MCF 10A (cell line): ENCODE results near the gene PRAF2. TPM values are rescaled to one million over a fixed set of nuclear protein-coding genes. Genes with fewer than 3 reads are reported as not detected.

ENCODE experiments used
- BruUV-seq: library from RNA; stranded (reverse); fragments of 400-500 nt; replicated peaks from 2 replicates; lab custom pipeline; 2021; lab: Mats Ljungman, UMichigan
- CTCF ChIA-PET: fragments of 300-600 bp; sonication (Branson Sonifier 250); formaldehyde crosslinking; extraction: SDS; loops from one replicate; lab custom pipeline; 2021; ENCODE audit warnings: antibody characterized with exemption, inconsistent platforms; lab: Yijun Ruan, JAX
- POLR2A ChIA-PET: fragments of 300-600, 350-650 bp; sonication (Branson Sonifier 250); formaldehyde crosslinking; extraction: SDS; loops from one replicate; lab custom pipeline; 2020; ENCODE audit warnings: antibody characterized with exemption, inconsistent platforms; lab: Yijun Ruan, JAX
- DNase-seq: peaks from one replicate; pipeline ENCODE4 v3.0.0-alpha.2; 2018; ENCODE audit not compliant: unreplicated experiment
- H3K27ac Mint-ChIP-seq: one replicate; pipeline ENCODE4 v1.8.0; 2022; ENCODE audit warnings: mild to moderate bottlenecking, low read depth, mixed read lengths; ENCODE audit not compliant: unreplicated experiment
- H3K27me3 Mint-ChIP-seq: one replicate; pipeline ENCODE4 v1.8.0; 2022; ENCODE audit warnings: mixed read lengths; ENCODE audit not compliant: insufficient read depth, unreplicated experiment
- H3K36me3 Mint-ChIP-seq: one replicate; pipeline ENCODE4 v1.8.0; 2022; ENCODE audit warnings: mild to moderate bottlenecking, moderate library complexity, mixed read lengths; ENCODE audit not compliant: insufficient read depth, unreplicated experiment
- H3K4me1 Mint-ChIP-seq: one replicate; pipeline ENCODE4 v1.8.0; 2022; ENCODE audit warnings: mixed read lengths; ENCODE audit not compliant: insufficient read depth, unreplicated experiment
- H3K4me3 Mint-ChIP-seq: one replicate; pipeline ENCODE4 v1.8.0; 2022; ENCODE audit warnings: mild to moderate bottlenecking, moderate library complexity, mixed read lengths; ENCODE audit not compliant: unreplicated experiment
- H3K9me3 Mint-ChIP-seq: one replicate; pipeline ENCODE4 v1.8.0; 2022; ENCODE audit warnings: mixed read lengths; ENCODE audit not compliant: unreplicated experiment
- intact Hi-C: fragments of 100-400 bp; cut with micrococcal nuclease; formaldehyde crosslinking; loops from 2 replicates; pipeline ENCODE4 v1.14.1; 2022
- total RNA-seq: library from RNA; stranded (reverse); gene quantifications from 2 replicates; pipeline ENCODE4 v1.2.3, GENCODE V29; 2022
- TF ChIP-seq, protein P1 (sequence below): fragments of 200-600 bp; IDR thresholded peaks from one replicate; pipeline ENCODE4 v1.8.0; 2022; ENCODE audit warnings: antibody characterized with exemption, mild to moderate bottlenecking; ENCODE audit not compliant: unreplicated experiment

PRAF2 gene
- total RNA-seq, 1 experiment from 2014 or later: 32.1 TPM

DNA sequence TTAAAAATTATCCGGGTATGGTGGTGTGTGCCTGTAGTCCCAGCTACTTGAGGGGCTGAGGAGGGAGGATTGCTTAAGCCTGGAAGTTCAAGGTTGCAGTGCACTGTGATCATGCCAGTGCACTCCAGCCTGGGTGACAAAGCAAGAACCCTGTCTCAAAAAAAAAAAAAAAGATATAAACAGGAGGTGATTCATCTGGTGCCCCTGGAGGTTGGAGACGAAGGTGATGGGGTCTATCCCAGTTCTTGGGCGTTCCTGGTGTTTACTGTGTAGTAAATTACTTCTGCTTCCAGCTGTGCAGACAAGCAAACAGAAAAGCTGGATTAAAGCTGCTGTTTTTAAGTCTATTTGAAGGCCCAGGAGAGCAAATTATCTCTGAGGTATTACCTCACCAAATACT, 29.8 kb upstream of the PRAF2 start:
- Mint-ChIP-seq H3K9me3 (no peaks in the 10 kb centered on the region), H3K4me1 (no peaks in the 10 kb centered on the region), H3K36me3 (peaks cover 5% of the 10 kb centered on the region), H3K27me3 (no peaks in the 10 kb centered on the region), H3K27ac (no peak overlapping the region), H3K4me3 (no peak overlapping the region)
- BruUV-seq: no TSS peak
- DNase-seq: no peak
- ChIA-PET CTCF (no interaction called here), POLR2A (no interaction called here)
- intact Hi-C loops: no loop called here
- TF ChIP-seq, protein P1, sequence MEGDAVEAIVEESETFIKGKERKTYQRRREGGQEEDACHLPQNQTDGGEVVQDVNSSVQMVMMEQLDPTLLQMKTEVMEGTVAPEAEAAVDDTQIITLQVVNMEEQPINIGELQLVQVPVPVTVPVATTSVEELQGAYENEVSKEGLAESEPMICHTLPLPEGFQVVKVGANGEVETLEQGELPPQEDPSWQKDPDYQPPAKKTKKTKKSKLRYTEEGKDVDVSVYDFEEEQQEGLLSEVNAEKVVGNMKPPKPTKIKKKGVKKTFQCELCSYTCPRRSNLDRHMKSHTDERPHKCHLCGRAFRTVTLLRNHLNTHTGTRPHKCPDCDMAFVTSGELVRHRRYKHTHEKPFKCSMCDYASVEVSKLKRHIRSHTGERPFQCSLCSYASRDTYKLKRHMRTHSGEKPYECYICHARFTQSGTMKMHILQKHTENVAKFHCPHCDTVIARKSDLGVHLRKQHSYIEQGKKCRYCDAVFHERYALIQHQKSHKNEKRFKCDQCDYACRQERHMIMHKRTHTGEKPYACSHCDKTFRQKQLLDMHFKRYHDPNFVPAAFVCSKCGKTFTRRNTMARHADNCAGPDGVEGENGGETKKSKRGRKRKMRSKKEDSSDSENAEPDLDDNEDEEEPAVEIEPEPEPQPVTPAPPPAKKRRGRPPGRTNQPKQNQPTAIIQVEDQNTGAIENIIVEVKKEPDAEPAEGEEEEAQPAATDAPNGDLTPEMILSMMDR: no peak

DNA sequence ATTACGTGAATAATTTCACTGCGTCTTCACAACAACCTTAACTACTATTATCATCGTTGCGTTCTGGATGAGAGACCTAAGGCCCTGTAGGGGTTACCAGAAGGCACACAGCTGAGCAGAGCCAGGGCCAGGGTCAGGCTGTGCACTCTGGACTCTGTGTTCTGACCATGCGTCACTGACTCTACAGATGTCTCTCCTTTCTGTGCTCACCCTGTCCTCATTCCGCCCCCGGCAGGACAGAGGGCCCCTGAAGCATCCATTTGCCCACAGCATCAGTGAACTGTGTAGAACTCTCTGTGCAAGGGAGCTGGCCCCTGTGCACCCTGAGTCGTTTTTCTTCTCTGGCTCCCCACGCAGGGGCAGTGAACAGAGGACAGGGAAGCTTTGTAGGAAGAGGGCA, 28.4 kb upstream of the PRAF2 start:
- Mint-ChIP-seq H3K27ac (no peak overlapping the region), H3K27me3 (no peaks in the 10 kb centered on the region), H3K4me1 (no peaks in the 10 kb centered on the region), H3K9me3 (no peaks in the 10 kb centered on the region), H3K36me3 (peaks cover 5% of the 10 kb centered on the region), H3K4me3 (no peak overlapping the region)
- no peak for DNase-seq
- CTCF ChIA-PET: no interaction called here
- POLR2A ChIA-PET: interaction anchor here (0.7 kb wide), 1 partner anchor 62 kb away, joined by 3 read pairs; no protein-coding TSS in a partner anchor
- intact Hi-C loops: no loop called here
- BruUV-seq: no TSS peak
- TF ChIP-seq, protein P1: no peak

DNA sequence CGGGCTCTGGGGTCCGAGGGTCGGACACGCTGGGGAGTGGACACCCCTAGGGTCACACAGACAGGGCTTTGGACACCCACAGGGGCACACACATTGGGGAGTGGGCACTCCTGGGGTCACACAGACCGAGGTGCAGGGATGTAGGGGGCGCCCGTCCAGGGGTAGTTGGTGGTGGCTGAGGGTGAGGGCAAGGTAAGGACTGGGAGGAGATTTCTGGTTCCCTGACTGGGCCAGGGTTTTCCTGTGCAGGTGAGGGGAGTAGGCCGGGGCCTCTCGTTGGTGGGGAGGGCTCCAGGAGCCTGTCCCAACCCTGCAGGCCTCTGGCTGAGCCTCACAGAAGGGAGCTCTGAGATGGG, 27.8 kb upstream of the PRAF2 start:
- CTCF ChIA-PET: no interaction called here
- no TSS peak for BruUV-seq
- peaks cover 5% of the 10 kb centered on the region for H3K36me3 Mint-ChIP-seq
- H3K27ac Mint-ChIP-seq: peak overlapping the region; percentile 75
- no peaks in the 10 kb centered on the region for H3K9me3 Mint-ChIP-seq
- DNase-seq: no peak
- TF ChIP-seq, protein P1: no peak
- POLR2A ChIA-PET: interaction anchor here (0.7 to 1.0 kb wide), 3 partner anchors 21 to 62 kb away, joined by 3 to 4 read pairs (median 4); no protein-coding TSS in a partner anchor
- no peaks in the 10 kb centered on the region for H3K27me3 Mint-ChIP-seq
- intact Hi-C loops: no loop called here
- peak overlapping the region; percentile 77 for H3K4me3 Mint-ChIP-seq
- no peaks in the 10 kb centered on the region for H3K4me1 Mint-ChIP-seq

DNA sequence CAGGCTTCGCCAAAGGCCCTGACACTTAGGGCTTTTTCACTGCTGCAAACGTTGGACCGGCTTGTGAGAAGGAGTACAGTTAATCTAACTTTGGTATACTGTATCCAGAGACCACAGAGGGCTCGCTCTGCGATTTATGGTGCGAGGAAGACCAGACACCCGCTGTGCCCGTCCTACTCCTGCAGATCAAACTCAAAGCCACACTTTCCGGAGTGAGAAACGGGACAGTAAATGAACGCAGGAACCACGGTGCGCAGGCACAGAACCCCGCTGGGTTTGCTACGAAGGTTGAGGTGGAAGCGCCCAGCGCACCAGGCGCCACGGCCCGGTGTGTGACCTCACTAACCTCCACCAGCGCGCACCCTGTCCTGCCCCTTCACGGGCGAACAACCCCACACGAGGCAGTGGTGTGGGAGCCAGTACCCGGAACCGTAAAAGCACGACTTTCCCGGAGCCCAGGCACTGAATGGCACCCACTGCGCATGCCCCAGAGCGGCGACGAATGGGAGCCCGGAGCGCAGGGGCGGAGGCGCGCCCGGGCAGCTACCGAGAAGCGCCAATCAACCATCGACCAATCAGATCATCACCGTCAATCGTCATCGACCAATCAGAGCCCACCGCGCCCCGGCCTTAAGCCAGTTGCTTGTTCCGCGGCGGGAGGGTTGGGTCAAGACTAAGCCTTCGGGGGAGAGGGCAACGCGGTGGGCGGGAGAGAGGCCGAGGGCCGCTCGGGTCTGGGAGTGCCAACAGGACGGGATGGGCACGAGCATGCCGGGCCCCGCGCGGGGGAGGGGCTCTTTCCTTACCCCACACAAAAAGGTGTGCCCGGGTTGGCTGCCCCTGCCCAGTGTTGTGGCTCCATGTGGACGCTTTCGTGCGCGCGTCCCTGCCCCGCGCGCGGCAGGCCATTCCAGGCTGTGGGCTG, 27.2 kb upstream of the PRAF2 start:
- no peaks in the 10 kb centered on the region for H3K27me3 Mint-ChIP-seq
- no peaks in the 10 kb centered on the region for H3K4me1 Mint-ChIP-seq
- DNase-seq: peak; percentile 92
- H3K4me3 Mint-ChIP-seq: peak overlapping the region; percentile 77
- H3K9me3 Mint-ChIP-seq: no peaks in the 10 kb centered on the region
- ChIA-PET POLR2A (interaction anchor here (0.6 to 1.0 kb wide), 5 partner anchors 21 to 506 kb away, joined by 4 read pairs; partner anchors contain the start of gene TFE3), CTCF (interaction anchor here (0.6 kb wide), 1 partner anchor 738 kb away, joined by 3 read pairs; no protein-coding TSS in a partner anchor)
- intact Hi-C loops: no loop called here
- peak overlapping the region; percentile 75 for H3K27ac Mint-ChIP-seq
- H3K36me3 Mint-ChIP-seq: peaks cover 5% of the 10 kb centered on the region
- TF ChIP-seq, protein P1: no peak
- BruUV-seq: no TSS peak
